HUDEP-2 (cell line): ENCODE data around the gene HOATZ.

Source experiments
- DNase-seq, 76 experiments: peaks; one replicate each; lab custom pipeline; 2025; ENCODE audit not compliant: unreplicated experiment in 76 of 76; lab: John Stamatoyannopoulos, UW

The HOATZ gene

DNA sequence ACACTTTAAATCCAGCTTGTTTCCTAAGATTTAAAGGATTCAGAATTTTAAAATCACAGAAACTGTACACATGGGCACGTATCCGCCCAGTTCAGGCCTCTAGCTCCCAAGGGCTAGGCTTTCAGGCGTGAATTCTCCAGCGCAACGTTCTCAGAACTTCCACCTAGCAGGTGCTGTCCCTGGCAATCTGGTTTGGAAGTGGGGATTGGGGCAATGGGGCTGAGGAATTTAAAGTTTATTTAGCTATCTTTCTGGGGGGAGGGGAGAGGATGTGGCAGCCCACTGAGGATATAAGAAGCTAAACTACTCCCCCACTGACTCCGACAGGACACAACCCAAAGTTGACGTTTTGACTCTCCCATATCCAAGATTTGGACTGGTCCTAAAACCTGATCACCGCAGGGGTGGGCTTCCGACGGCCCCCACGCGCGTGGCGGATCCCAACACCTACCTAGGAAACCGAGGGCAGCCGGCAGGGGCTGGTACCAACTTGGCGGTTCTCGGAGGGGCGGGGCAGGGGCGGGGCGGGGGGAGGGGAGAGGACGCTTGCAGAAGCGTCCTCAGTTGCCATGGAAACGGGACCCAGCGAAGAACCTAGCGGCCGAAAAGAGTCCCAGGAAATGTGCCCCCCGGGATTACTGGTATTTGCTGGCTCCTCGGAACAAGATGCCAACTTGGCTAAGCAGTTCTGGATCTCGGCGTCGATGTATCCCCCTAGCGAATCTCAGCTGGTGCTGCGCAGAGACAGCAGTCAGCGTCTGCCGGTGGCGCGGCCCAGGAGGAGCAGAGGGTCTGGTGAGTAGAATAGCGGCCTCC lies at the start of gene HOATZ:
TSS of gene HOATZ (plus strand) at position 563 of the 816 bp plus-strand sequence. CDS start at position 570, 7 bp downstream.
- peak in 5 of 76 experiments; percentile 5 to 13 (median 7) for DNase-seq

DNA sequence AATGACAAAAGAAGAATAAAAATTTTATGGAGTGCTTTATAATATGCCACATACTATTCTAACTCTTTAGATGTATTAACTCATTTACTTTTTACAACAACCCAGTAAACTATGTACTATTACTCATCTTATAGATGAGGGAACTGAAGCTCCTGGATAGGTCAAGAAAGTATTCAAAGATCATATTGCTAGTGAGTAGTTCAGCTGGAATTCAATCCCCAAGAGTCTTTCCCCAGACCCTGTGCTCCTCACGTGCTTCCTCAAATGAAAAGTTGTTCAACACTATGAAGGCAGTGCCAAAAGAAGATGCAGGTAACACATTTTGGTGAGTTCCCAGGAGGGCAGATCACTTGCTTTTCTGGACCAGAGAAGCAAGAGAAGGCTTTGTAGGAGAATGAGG lies 49.2 kb upstream of the HOATZ start:
- no peak for DNase-seq

DNA sequence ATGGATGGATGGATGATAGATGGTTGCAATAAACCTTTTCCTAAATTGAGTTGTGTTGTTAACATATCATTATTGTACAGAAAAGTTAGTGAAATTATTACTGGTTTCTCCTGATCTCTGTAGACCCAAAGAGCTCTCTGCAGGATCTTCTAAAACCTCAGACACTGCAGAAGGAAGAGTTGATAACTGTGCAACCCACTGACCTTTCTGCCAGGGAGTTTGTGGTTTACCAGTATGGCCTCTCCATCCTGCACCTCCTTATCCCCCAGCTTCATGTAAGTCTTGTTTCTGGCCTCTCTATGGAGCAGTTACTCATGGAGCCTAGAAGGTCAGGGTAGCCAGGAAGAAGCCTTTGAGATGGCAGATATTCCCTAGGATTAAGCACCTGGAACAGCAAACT lies 48.0 kb upstream of the HOATZ start:
- DNase-seq, result no peak

DNA sequence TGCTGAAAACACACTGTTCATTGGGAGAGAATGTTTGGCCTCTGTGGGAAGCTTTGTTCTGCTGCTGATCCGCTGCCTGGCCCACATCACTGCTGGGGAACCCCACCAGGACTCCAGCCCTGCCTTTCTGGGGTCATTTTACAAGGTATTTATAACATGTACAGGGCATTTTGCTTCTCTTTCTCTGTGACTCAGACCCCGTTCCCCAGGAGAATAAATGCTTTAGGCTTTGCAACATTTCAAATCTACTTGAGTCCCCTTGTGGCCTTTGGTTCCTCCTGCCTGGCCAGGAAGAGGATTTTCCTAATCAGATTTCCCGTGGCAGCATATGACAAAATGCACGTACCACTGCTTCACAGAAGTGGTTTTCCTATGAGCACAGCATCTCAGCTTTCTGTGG lies 45.4 kb upstream of the HOATZ start:
- DNase-seq, result no peak

DNA sequence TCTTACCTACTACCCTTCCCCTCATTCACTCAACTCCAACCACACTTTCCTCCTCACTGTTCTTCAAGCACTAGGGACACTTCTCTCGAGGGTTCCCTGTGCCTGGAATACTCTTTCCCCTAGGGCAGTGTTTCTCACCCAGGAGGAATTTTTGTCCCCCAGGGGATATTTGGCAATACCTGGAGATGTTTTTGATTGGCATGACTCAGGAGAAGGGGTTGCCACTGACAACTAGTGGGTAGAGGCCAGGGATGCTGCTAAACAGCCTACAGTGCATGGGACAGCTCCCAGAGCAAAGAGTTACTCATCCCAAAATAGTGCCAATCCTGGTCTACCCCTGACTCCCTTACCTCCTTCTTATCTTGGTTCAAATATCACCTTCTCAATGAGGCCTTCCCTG lies 42.4 kb upstream of the HOATZ start:
- DNase-seq, result no peak

DNA sequence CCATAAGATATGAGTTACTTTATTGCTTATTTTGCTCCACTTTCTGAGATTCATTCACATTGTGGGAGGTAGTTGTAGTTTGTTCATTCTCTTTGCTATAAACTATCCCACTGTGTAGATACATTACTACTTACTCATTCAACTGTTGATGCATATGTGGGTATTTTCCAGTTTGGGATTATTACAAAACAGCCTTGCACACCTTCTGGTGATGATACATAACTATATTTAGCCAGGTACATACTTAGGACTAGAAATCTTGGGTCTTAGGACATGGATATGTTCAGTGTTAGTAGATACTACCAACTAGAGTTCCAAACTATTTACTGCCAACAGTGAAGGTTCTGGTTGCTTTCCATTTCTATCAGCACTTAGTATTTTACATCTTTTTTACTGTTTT lies 40.1 kb upstream of the HOATZ start:
- no peak for DNase-seq

DNA sequence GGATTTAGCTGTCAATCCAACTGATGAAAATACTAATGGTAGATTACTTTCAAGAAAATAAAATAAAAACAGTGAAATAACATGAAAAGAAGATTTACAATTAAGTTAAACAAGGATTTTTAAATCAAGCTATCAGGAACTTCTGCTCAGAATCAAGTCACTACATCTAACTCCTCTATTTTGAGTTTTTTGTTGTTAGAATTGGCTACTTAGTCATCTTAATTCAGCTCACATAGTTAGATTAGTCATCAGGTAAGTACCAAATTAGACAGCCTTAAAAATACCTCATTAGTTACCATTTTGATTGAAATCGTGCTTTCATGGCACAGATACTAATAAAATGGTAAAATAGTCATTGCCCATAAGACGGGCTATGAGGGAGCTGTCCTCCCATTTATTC lies 38.2 kb upstream of the HOATZ start:
- no peak for DNase-seq

DNA sequence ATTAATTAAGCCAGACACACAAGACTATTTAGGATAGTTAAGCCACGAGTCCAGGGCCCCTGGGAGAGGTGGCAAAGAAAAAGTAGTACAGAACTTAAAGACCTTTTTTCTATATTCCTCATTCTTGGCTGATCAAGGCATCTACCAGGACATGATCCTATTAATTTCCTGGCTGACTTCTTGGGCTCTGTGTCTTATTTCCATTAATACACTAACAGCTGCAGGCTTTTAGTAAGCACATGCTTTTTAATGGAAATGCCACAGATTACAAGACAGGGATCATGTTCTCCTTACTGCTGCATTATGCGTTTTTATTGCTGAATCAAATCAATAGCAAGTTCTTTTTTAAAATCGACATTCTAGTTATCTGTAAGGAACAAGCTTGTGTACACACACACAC lies 37.6 kb upstream of the HOATZ start:
- no peak for DNase-seq

DNA sequence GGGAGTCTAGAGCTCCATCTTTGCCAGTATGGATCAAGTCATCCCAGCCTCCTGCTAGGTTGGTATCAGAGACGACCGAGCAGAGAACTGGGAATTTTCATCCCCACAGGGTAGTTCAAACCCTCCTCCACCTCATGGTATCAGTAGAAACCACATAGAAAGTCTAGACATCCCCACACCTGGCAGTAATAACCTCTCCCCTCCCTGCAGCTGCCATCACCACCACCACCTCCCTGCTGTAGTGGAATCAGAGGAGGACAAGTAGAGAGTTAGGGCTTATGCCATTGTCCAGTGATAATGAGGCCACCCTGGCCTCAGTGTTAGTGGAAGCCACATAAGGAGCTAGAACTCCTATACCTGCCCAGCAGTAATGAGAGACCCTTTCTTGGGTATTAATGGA lies 36.7 kb upstream of the HOATZ start:
- DNase-seq, result no peak

DNA sequence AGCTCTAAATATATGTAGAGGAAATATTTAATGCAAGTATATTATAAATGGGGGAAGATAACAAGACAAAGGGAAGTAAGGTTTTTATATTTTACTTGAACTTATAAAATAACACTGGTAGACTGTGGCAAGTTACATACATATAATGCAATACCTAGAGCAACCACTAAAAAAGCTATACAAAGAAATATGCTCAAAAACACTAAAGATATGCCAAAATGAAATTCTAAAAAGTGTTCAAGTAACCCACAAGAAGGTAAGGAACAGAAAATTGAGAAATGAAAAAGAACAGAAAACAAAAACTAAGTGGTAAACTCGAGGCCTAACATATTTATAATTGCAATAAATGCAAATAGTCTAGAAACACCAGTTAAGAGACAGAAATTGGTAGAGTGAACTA lies 34.9 kb upstream of the HOATZ start:
- no peak for DNase-seq

DNA sequence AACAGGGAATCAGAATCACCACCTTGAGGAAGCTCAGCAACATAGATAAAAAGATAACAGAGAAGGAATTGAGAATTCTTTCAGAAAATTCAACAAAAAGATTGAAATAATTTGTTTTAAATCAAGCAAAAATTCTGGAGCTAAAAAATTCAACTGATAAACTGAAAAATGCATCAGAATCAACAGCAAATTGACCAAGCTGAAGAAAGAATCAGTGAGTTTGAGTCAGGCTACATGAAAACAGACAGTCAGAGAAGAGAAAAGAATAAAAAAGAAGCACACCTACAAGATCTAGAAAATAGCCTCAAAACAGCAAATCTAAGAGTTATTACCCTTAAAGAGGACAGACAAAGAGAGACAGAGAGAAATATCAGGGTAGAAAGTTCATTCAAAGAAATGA lies 31.1 kb upstream of the HOATZ start:
- no peak for DNase-seq

DNA sequence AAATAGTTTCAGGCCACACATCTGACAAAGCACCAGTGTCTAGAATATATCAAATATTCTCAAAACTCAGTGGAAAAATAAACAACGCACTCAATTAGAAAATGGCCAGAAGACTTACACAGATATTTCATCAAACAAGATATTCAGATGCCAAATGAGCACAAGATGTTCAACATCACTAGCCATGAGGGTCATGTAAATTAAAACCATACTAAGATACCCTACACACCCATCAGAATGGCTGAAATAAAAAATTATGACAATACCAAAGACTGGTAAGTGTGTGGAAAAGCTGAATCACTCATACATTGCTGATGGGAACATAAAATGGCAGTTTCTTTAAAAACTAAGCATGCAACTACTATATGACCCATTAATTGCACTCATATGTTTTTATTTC lies 24.1 kb upstream of the HOATZ start:
- no peak for DNase-seq

DNA sequence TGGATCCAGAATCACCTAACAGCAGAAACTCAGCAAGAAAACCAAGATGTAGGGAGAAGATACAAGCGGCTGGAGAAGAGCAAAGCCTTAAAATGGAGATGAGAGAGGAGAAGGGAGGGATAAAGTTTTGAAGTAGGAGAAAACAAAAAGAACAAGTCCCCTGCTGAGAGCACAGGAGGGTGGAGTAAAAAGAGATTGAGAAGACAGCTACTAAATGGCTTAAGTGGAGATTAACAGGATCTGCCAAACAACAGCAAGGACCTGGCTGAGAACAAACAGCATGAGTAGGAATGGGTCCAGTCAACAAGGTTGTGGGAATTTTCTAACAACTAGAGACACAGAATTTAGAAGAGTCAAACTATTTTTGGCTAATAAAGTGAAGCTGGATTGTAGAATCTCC lies 20.5 kb upstream of the HOATZ start:
- DNase-seq, result no peak

DNA sequence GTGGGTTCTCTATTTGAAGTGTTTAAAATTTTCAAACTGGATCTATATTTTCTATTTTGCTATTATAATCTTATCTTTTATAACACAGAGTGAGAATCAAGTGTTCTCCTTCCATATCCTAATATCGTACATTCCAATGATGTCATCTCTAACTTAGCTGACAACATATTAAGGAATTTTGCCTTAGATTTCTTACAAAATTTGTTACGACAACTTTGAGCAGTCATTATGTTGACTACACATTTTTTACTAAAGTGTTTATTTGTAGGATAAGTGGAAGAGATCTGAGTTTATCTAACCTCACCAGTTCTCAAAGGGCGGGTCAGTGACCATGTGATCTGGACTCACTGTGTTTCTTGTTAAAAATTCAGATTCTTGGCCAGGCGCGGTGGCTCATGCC lies 15.1 kb upstream of the HOATZ start:
- DNase-seq, result no peak

DNA sequence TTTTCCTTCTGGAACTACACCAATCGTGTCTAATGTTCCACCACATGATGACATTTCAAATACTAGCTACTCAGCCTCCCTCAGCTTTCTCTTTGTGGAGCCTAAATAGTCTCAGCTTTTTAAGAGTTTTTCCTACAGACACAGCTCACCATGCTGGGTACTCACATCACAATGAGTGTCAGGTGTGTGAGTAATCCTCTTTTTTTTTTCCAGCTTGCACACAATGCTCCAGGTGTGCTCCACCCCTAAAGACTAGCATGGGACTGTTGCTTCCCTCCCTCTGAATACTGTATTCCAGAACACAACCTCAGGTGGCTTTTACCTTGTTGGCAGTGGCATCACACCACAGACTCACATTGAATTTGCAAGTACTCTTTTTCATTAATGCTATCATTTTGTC lies 14.1 kb upstream of the HOATZ start:
- no peak for DNase-seq

DNA sequence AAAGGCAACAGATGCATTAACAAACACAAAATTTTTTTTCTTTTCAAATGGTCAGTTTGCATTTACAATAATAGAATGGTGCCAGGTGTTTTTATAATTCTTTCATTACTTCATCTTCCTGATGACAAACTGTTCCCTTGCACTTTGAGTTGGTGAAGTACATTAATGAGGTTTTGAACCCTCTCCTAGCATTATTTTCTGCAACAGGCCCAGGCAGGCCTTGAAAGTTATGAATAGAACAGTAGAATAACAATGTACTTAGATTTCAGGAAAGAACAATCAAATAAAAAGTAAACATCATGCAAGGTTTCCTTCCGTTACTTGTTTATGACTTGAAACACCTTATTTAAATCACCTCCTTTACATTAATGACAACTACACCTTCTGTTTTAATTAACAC lies 12.0 kb upstream of the HOATZ start:
- DNase-seq, result no peak

DNA sequence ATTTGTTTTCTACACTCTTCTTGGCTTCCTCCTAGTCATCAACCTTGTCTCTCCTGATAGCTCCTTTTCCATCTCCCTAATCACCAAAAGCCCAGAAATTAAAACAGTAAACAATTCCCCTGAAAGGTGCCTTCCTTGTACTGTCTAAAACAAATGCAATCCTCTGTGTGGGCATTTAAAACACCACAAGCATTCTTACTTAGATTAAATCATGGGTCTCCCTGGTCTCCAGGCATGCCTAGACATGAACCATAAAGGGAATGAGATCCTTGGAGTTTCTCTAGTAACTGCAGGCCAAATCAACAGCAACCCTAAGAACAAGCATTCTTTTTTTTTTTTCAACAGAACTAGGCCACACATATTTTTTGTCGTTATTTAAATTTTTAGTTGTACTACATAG lies 4.3 kb upstream of the HOATZ start:
- DNase-seq, result no peak

DNA sequence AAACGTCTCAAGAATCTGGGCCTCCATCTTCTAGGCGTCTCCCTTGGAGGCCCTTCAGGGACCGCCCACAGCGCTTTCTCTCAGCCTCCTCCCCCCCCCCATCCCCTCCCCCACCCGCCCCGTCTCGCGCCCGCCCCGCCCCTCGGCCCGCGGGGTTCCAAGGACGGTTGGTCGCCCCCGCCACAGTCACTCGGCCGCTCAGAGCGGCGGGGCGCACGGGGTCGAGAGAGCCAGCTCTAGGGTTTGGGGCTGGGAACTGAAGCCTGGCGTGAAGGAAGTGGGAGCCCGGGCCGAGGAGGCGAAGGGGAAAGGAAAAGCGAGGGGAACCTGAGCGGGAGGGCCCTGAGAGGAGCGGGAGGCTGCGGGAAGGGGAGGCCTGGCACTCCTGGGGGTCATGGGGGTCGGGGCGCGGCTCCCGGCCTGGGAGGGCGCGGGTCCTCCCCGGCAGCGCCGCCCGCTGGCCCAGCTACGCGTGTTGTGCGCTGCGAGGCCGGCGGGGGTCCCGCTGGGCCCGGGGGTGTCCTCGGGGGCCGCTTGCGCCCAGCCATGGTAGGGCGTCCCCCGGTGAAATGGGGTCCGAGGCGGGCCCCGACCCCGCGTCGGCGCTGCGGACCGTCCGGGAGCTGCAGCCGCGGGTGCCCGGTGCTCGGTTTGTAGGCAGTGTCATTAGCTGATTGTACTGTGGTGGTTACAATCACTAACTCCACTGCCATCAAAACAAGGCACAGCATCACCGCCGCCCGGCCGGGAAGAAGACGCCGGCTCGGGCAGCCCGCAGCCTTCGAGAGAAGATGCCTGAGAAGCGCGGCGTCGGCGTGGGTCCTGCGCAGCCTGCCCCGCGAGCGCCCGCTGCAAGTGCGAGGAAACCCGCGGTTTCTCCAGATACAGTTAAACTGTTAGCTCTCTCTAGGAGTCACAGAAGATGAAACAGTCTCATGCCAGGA lies 2.0 kb upstream of the HOATZ start, which contains the start of gene BTG4:
TSS of gene BTG4 (minus strand) at position 91 of the 944 bp plus-strand sequence. CDS start 13,610 bp downstream, outside the sequence.
- DNase-seq, result peak in 1 of 76 experiments; percentile 2

DNA sequence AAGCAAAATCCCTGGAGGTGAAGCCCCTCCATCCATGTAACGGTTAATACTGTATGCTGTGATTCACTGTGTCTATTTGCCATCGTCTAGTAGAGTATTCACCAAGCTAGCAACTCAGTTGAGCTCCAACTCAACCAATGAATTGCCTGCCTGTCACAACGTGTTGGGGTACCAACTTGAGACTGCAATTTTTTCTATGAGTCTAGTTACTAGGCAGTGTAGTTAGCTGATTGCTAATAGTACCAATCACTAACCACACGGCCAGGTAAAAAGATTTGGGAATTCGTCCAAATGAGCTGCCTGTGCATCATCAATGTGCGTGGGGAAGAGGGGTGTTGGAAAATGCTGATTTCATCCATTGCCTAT lies 1.4 kb upstream of the HOATZ start:
- no peak for DNase-seq

DNA sequence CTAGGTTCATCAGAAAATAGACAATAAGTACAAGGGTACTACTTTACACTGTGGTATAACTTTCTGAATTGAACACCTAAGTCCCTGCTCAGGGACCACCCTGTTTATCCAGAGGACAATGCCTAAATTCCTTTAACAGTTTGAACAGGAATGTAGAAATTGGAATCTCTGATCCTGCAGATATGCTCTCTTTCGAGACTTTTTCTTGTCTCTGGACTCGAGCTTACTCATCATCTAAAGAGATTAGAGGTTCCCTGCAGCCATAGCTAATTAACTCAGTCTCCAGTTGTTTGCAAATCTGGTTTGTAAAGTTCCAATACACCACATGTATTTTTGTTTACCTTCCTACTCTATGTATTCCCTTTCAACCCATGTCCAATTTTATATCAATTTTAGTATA lies 1.0 kb downstream of the HOATZ start:
- DNase-seq, result no peak

DNA sequence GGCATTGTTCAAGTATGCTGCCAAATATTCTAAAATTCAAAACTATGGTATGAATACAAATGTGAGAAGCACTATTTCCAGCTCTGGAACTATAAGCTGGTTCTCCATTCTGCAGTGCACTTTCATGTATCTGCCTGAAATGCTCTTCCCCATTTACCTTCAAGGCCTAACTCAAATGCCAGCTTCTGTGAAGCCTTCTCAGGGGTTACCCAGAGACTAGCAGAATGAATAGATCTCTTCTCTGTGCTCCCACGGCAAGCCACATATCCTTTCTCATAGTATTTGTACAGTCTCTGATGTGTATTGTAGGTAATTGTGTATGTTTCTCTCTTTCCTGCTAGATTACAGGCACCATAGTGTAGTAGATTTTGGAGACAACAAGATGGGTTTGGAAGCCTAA lies 4.1 kb downstream of the HOATZ start:
- no peak for DNase-seq

DNA sequence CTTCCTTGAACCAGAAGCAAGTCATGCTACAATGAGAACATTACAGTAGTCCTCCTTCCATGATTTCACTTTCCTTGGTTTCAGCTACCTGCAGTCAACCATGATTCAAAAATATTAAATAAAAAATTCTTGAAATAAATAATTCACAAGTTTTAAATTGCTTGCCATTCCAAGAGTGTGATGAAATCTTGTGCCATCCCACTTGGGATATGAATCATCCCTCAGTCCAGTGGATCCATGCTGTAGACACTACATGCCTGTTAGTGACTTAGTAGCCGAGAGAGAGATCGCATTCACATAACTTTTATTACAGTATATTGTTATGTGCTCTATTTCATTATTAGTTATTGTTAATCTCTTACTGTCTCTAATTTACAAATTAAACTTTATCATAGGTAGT lies 6.0 kb downstream of the HOATZ start:
- DNase-seq, result no peak
